ENCODE results near the gene AMER3.
A peak's percentile ranks its signal among the peaks of the same experiment; 100 is the strongest.

GRCh38 chr2:130728007-130728454 lies 27.3 kb upstream of the AMER3 start:
- no peak for TF ChIP-seq CTCF (IDR thresholded peaks at IDR 0.05)
- TF ChIP-seq POLR2A (IDR thresholded peaks at IDR 0.05) = peak in 1 of 3 donors; percentile 8
